LoVo (cell line): ENCODE measurements around the gene LANCL3.
"Not testable (repeated sequence)": the region's sequence is repeated elsewhere in the genome, so short reads cannot be mapped to it uniquely, and the experiment has no call there.

Experiments used
- DNase-seq: peaks from one replicate; pipeline ENCODE4 v3.0.0-alpha.2; 2016; ENCODE audit warnings: low spot score

The LANCL3 gene

DNA sequence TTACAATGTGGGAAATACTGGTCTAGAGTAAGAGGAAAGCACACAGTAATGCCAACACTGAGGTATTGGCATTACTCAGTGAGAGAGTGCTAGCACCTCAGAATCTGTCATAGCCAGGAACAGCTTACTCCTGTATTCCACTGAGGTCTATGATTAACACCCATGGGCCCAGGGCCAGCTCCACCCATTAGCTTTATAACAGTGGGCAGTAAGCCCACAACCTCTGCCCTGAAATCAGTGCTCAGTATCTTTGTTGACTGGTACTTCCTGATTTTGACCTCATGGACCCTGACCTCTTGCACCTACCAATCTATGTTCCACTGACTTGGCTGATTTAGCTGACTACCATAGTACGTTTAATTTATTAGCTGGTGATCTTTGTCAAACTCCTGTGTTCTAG is 56.1 kb downstream of the LANCL3 start:
- peak; percentile 43 for DNase-seq

- no peak for DNase-seq
These were observed 66.6 kb downstream of the LANCL3 start for GRCh38 chrX:37638047-37638446.

GRCh38 chrX:37640142-37640541 is 68.7 kb downstream of the LANCL3 start:
- no peak for DNase-seq

GRCh38 chrX:37641859-37642258 is 70.4 kb downstream of the LANCL3 start:
- DNase-seq = no peak

GRCh38 chrX:37644381-37645305 is 73.2 kb downstream of the LANCL3 start:
- DNase-seq = peak; percentile 39

GRCh38 chrX:37646254-37646653 is 74.8 kb downstream of the LANCL3 start:
- no peak for DNase-seq

- DNase-seq = not testable (repeated sequence)
These were observed 79.4 kb downstream of the LANCL3 start for GRCh38 chrX:37650879-37651278.

GRCh38 chrX:37651921-37652452 is 80.5 kb downstream of the LANCL3 start:
- DNase-seq = no peak

DNA sequence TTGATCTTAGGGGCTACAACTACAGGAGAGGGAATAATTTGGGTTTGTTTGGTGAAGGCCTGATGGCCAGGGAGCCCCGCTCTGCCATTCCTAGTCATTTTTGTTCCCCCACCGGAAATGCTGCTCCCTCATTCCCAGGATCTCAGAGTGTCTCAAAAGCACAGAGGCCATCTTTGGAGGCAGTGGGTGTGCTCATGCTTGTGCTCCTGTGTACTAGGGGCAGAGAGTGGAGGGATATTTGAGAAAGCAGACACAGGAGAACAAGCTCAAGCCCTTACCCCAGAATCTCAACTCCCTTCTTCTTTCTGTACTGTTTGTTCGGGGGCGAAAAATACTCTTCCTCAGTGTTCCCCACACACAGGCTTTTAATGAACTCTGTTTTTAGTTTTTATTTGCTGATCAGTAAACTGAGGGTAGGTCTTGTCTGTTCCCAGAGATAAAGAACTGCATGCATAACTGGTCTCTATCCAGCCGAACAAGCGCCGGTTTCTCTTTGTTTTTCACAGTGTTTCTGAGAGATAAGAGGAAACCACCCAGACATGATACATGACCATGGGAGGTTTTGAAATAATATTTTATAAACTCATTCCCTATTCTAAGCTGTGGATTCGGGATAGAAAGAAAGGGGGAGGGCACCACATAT is 81.2 kb downstream of the LANCL3 start:
- no peak for DNase-seq

- no peak for DNase-seq
These were observed 82.1 kb downstream of the LANCL3 start for GRCh38 chrX:37653397-37654085.

- DNase-seq = no peak
These were observed 87.0 kb downstream of the LANCL3 start for GRCh38 chrX:37658343-37659030.

DNA sequence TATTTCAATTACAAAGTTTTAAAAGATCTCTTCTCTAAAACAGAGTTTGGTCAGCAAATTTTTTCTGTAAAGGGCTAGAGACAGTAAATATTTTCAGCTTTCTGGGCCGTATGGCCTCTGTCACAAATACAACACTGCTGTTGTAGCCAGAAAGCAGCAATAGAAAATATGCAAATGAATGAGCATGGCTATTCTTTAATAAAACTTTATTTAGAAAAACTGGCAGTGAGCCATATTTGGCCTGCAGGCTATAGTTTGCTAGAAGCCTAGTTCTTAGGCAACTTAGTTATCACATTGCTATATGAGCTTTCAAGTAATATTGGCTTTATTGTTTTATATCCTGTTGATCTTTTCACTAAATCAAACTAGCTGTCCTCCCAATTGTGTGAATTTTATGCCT is 87.6 kb downstream of the LANCL3 start:
- DNase-seq = no peak

- DNase-seq = no peak
These were observed 90.7 kb downstream of the LANCL3 start for GRCh38 chrX:37662181-37662580.

- no peak for DNase-seq
These were observed 95.1 kb downstream of the LANCL3 start for GRCh38 chrX:37666516-37666915.

DNA sequence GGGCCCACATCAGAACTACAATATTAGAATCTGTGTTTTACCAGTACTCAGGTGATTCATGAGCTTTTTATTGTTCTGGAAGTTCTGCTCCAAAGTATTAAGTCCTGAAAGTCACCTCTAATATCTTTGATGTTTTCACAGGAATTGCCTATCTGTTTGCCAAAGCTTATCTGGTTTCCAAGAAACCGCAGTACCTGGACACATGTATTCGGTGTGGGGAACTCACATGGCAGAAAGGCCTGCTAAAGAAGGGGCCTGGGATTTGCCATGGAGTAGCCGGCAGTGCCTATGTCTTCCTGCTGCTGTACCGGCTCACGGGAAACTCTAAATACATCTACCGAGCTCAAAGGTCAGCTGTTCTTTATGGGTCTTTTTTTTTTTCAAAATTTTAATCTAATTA is 95.7 kb downstream of the LANCL3 start:
- no peak for DNase-seq

DNA sequence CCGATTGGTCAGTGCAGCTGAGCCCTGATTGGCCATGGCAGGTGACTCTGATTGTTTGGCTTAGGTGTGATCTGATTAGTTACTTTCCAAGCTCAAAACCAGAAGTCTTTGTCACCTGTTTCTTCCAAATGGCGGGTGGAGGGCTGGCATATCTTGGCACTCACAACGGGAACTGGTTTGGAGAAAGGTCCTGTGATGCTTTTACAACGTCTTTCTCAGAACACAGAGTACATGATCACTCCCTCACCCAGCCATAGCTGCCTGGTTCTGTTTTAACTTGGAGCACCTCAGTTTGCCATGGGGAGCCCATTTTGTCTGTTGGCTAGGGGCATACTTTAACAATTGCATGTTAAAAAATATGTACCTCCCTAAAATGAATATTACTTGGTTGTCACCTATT is 101.1 kb downstream of the LANCL3 start:
- DNase-seq = no peak

GRCh38 chrX:37676811-37677210 is 105.3 kb downstream of the LANCL3 start:
- no peak for DNase-seq

GRCh38 chrX:37677243-37677642 is 105.8 kb downstream of the LANCL3 start:
- no peak for DNase-seq

DNA sequence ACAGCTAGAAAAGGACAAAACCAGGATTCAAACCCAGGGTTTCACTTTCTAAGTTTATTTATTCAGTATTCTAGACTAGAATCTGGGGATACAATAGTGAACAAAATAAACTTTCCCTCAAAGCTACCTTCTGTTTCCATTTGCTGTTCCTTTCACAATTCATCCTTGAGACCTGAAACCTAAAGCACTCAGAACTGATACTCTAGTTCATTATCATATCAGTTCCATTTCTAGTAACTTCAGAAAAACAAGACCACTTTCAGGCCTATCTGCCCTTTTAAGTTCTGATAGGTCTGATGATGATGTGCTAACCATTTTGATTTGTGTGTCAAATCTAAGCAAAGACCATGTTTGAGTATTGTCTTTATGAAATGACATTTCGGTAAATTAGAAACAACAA is 106.3 kb downstream of the LANCL3 start:
- DNase-seq = no peak

- DNase-seq = no peak
These were observed 107.1 kb downstream of the LANCL3 start for GRCh38 chrX:37678574-37678973.

DNA sequence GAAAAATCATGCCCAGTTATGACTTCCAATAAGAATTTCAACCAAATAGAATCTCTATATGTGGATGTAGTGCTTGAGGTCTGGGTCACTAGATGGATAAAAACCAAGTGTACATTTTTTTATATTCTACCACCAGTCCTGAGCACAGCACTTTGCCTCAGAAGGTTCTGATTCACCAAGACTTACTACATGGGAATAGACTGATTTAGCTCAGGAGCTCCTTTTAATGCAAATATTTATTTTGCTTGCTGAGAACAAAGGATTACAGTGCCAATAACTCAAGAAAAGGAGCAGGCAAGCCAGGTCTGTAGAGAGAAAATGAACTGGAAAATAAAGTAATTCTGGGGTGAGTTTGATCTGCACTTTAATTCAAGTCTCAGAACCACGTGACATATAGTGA is 107.8 kb downstream of the LANCL3 start:
- DNase-seq = no peak

GRCh38 chrX:37679888-37680287 is 108.4 kb downstream of the LANCL3 start:
- no peak for DNase-seq
